Right ventricle myocardium superior (tissue), 1 donor: ENCODE measurements around the gene TMEM235. TPM values are rescaled to one million over a fixed set of nuclear protein-coding genes. Genes with fewer than 3 reads are reported as not detected.

Experiments
- ATAC-seq: fragments of 200-7000 bp; cut with Tn5 transposase; one replicate; pipeline ENCODE4 v1.9.1; 2020; ENCODE audit warnings: mild to moderate bottlenecking; ENCODE audit not compliant: poor library complexity
- DNase-seq: peaks from one replicate; pipeline ENCODE4 v3.0.0-alpha.2; 2020
- intact Hi-C: fragments of 100-400 bp; cut with DNase I; formaldehyde crosslinking; loops from one replicate; pipeline ENCODE4 v1.11.2; 2022
- total RNA-seq: library from RNA; stranded (reverse); fragmentation: NEBNext Ultra II Directional; extraction: Animal tissue kit (Norgen Biotek cat#: 25700); gene quantifications from one replicate; pipeline ENCODE4 v1.2.1, GENCODE V29; 2021
- donor health status: DM: no; HTN: yes; CAD: no; lungs with severe emphysema.

Gene TMEM235
- total RNA-seq, 1 donor from 2014 or later, result not detected

DNA sequence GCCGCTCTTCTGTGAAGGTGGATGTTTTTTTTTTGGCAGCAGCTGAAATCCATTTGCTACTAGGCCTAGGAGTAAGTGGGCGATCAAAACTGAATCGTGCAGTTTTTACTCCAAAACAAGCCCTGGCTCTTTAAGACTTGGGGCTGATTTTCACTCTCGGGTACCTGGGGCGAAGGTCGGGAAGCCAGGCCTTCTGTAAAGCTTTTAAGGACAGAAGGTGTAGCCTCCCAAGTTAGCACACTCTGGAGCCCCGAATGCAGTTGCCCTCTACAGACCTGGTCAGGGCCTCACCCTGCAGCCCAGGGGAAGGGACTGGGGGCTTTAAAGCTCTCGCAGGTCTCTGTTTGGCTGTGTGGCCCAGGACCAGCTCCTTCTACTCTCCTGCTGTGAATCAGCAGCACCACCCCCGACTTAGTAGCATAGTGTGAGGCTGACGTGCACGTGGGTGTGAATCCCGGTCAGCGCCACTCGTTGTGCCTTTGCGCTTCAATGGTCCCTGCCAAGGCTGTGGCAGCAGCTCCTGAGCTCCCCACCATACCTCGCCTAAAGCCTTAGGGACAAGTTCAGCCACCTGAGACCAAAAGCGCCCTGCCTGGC is 49.9 kb downstream of the TMEM235 start:
- peak; percentile 26 for DNase-seq
- intact Hi-C loops, result no loop called here
- ATAC-seq, result no peak

DNA sequence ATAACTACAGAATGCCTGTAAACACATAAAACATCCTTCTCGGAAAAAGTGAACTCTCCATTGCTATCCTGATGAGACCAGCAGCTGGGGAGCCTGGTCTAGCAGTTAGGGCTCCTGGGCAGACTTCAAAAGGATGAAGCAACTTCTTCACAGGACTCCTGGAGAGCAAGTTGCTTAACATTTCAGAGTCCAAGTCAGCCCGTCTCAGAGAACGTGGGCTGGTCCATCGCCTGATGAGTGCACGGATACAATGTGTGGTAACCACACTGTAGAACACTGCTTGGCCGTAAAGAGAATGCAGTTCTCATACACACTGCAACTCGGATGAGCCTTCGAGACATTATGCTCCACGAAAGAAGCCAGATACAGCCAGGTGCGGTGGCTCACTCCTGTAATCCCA is 52.7 kb downstream of the TMEM235 start:
- intact Hi-C loops, result no loop called here
- no peak for DNase-seq
- ATAC-seq, result peak; percentile 46

DNA sequence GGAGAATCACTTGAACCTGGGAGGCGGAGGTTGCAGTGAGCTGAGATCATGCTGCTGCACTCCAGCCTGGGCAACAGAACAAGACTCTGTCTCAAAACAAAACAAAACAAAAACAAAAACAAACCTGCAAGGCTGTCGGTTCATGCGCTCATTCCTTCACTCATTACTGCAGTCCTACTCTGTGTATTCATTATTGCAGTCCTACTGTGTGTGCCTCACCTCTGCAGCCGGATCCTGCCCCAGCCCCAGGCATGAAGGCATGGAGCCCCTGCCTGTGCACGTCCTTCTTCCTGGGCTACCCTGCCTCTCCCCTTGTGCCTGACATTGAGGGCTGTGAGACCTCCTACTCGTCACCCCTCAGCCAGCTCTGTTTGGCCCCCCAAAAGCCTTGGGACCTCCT is 57.6 kb downstream of the TMEM235 start:
- intact Hi-C loops, result loop anchor here (2.0 kb wide), 1 partner anchor 134 kb away; no protein-coding TSS in a partner anchor
- DNase-seq, result no peak
- no peak for ATAC-seq

DNA sequence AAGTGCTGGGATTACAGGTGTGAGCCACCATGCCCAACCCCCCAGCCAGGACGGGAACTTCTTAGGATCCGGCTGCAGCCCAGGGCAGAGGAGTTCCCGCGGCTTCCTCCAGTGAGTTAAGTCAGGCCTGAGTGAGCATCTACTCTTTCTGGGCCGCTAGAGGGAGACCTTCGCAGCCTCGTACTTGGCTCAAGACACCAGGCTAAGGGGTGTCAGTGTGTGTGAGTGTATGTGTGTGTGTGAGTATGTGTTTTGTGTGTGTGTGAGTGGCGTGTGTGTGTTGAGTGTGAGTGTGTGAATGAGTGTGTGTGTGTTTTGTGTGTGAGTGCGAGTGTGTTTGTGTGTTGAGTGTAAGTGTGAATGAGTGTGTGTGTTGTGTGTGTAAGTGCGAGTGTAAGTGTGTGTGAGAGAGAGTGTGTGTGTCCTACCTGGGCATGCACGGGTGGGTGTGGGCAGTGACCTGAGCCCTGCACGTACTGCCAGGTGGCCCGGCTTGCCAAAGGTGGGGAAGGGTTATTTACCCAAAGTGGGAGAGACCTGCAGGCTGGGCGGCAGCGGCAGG is 58.5 kb downstream of the TMEM235 start:
- intact Hi-C loops, result loop anchor here (2.0 to 5.0 kb wide), 2 partner anchors 67 to 133 kb away; no protein-coding TSS in a partner anchor
- peak; percentile 93 for ATAC-seq
- DNase-seq, result peak; percentile 85

Other genes with a start within 250 kb of the TMEM235 start
- gene TMC6, start 102.9 kb upstream of the TMEM235 start, total RNA-seq, result 57.2 TPM
- 1.6 TPM for gene TMC8, start 100.9 kb upstream of the TMEM235 start, total RNA-seq
- not detected for gene C17orf99, start 85.2 kb upstream of the TMEM235 start, total RNA-seq
- gene SYNGR2, start 63.0 kb upstream of the TMEM235 start, total RNA-seq, result 99.8 TPM
- 2.6 TPM for gene TK1, start 44.6 kb upstream of the TMEM235 start, total RNA-seq
- 32.7 TPM for gene AFMID, start 44.3 kb upstream of the TMEM235 start, total RNA-seq
- 1.7 TPM for gene BIRC5, start 17.4 kb upstream of the TMEM235 start, total RNA-seq
- 10.5 TPM for gene SOCS3, start 128.4 kb downstream of the TMEM235 start, total RNA-seq
- 18.1 TPM for gene PGS1, start 147.0 kb downstream of the TMEM235 start, total RNA-seq